ENCODE measurements around the gene THEMIS.

Gene THEMIS

GRCh38 chr6:127938701-127939100, 37.8 kb upstream of the THEMIS start:
- TF ChIP-seq CTCF (IDR thresholded peaks at IDR 0.05; ENCODE audit: low read length) (no peak), EZH2phosphoT487 (IDR thresholded peaks at IDR 0.05; ENCODE audit: low read length) (no peak), EZH2 (optimal IDR thresholded peaks at IDR 0.05; ENCODE audit: low read depth, low read length) (no peak)
- Histone ChIP-seq H3K4me2 (ENCODE audit: low read depth, low read length) (no peak overlapping the region), H3F3A (ENCODE audit: insufficient read depth, low read length) (0 out of 2 replicates have a peak, but pooled peaks cover 3% of the 10 kb centered on the region), H3K4me1 (ENCODE audit: low read length) (peaks cover 13% of the 10 kb centered on the region), H2AFZ (ENCODE audit: low read length) (no peak overlapping the region), H3K9me2 (replicated peaks; ENCODE audit: insufficient read depth, low read length) (no peaks in the 10 kb centered on the region), H3K36me3 (replicated peaks; ENCODE audit: insufficient read depth, low read length) (no peaks in the 10 kb centered on the region), H3K27me3 (replicated peaks; ENCODE audit: insufficient read depth, low read length) (no peaks in the 10 kb centered on the region), H3K79me2 (ENCODE audit: low read length) (no peaks in the 10 kb centered on the region), H3K9me3 (replicated peaks; ENCODE audit: insufficient read depth, low read length) (no peaks in the 10 kb centered on the region), H4K20me1 (ENCODE audit: insufficient read depth, low read length) (no peaks in the 10 kb centered on the region), H3K9ac (ENCODE audit: low read length) (no peak overlapping the region), H3K4me3 (ENCODE audit: low read length) (no peak overlapping the region), H3K27ac (ENCODE audit: low read length) (no peak overlapping the region)
- peak; percentile 36 for DNase-seq

- no peak for DNase-seq
Observed at GRCh38 chr6:127937747-127938146, 36.9 kb upstream of the THEMIS start.

GRCh38 chr6:127937102-127937501, 36.2 kb upstream of the THEMIS start:
- Histone ChIP-seq H4K20me1 (ENCODE audit: insufficient read depth, low read length) (no peaks in the 10 kb centered on the region), H3K4me3 (ENCODE audit: low read length) (no peak overlapping the region), H2AFZ (ENCODE audit: low read length) (no peak overlapping the region), H3K9me2 (replicated peaks; ENCODE audit: insufficient read depth, low read length) (no peaks in the 10 kb centered on the region), H3K36me3 (replicated peaks; ENCODE audit: insufficient read depth, low read length) (no peaks in the 10 kb centered on the region), H3K9ac (ENCODE audit: low read length) (no peak overlapping the region), H3K4me2 (ENCODE audit: low read depth, low read length) (no peak overlapping the region), H3K27me3 (replicated peaks; ENCODE audit: insufficient read depth, low read length) (no peaks in the 10 kb centered on the region), H3K27ac (ENCODE audit: low read length) (no peak overlapping the region), H3K9me3 (replicated peaks; ENCODE audit: insufficient read depth, low read length) (no peaks in the 10 kb centered on the region), H3K4me1 (ENCODE audit: low read length) (peaks cover 13% of the 10 kb centered on the region), H3K79me2 (ENCODE audit: low read length) (no peaks in the 10 kb centered on the region), H3F3A (ENCODE audit: insufficient read depth, low read length) (0 out of 2 replicates have a peak, but pooled peaks cover 3% of the 10 kb centered on the region)
- TF ChIP-seq CTCF (IDR thresholded peaks at IDR 0.05; ENCODE audit: low read length) = no peak
- no peak for TF ChIP-seq EZH2 (optimal IDR thresholded peaks at IDR 0.05; ENCODE audit: low read depth, low read length)
- TF ChIP-seq EZH2phosphoT487 (IDR thresholded peaks at IDR 0.05; ENCODE audit: low read length) = no peak
- DNase-seq = no peak

More at GRCh38 chr6:127937747-127938146, 36.9 kb upstream of the THEMIS start:
- Histone ChIP-seq H3K4me1 (ENCODE audit: low read length) (peaks cover 13% of the 10 kb centered on the region), H3K9me3 (replicated peaks; ENCODE audit: insufficient read depth, low read length) (no peaks in the 10 kb centered on the region), H4K20me1 (ENCODE audit: insufficient read depth, low read length) (no peaks in the 10 kb centered on the region), H2AFZ (ENCODE audit: low read length) (no peak overlapping the region), H3K9me2 (replicated peaks; ENCODE audit: insufficient read depth, low read length) (no peaks in the 10 kb centered on the region), H3K4me2 (ENCODE audit: low read depth, low read length) (no peak overlapping the region), H3K27ac (ENCODE audit: low read length) (no peak overlapping the region), H3K36me3 (replicated peaks; ENCODE audit: insufficient read depth, low read length) (no peaks in the 10 kb centered on the region), H3F3A (ENCODE audit: insufficient read depth, low read length) (0 out of 2 replicates have a peak, but pooled peaks cover 3% of the 10 kb centered on the region), H3K27me3 (replicated peaks; ENCODE audit: insufficient read depth, low read length) (no peaks in the 10 kb centered on the region), H3K4me3 (ENCODE audit: low read length) (no peak overlapping the region), H3K9ac (ENCODE audit: low read length) (no peak overlapping the region), H3K79me2 (ENCODE audit: low read length) (no peaks in the 10 kb centered on the region)
- no peak for TF ChIP-seq EZH2phosphoT487 (IDR thresholded peaks at IDR 0.05; ENCODE audit: low read length)
- TF ChIP-seq CTCF (IDR thresholded peaks at IDR 0.05; ENCODE audit: low read length) = no peak
- no peak for TF ChIP-seq EZH2 (optimal IDR thresholded peaks at IDR 0.05; ENCODE audit: low read depth, low read length)

Measured in MM.1S (cell line).